DMS79 treated with DMSO at 0.1 percent for 48 hours (cell line): Measurements from ENCODE around the gene ANO9.
"Not testable (repeated sequence)": the region's sequence is repeated elsewhere in the genome, so short reads cannot be mapped to it uniquely, and the experiment has no call there.

Experiments used
- DNase-seq: peaks from one replicate; lab custom pipeline; 2025; lab: John Stamatoyannopoulos, UW

The ANO9 gene

GRCh38 chr11:415640-416041, 26.2 kb downstream of the ANO9 start:
- DNase-seq, result no peak

- DNase-seq, result no peak
Observed at GRCh38 chr11:414318-414857, 27.4 kb downstream of the ANO9 start.

GRCh38 chr11:413120-414081, 28.4 kb downstream of the ANO9 start:
- peak; percentile 24 for DNase-seq

GRCh38 chr11:412641-413119, 29.1 kb downstream of the ANO9 start:
- no peak for DNase-seq

GRCh38 chr11:411520-411919, 30.3 kb downstream of the ANO9 start:
- DNase-seq, result not testable (repeated sequence)

- DNase-seq, result not testable (repeated sequence)
Observed at GRCh38 chr11:410711-411110, 31.1 kb downstream of the ANO9 start.

- no peak for DNase-seq
Observed at GRCh38 chr11:409600-410483, 32.0 kb downstream of the ANO9 start.

- DNase-seq, result no peak
Observed at GRCh38 chr11:409008-409599, 32.7 kb downstream of the ANO9 start.

- no peak for DNase-seq
Observed at GRCh38 chr11:408154-409007, 33.4 kb downstream of the ANO9 start.

GRCh38 chr11:407651-408123, 34.1 kb downstream of the ANO9 start:
- DNase-seq, result no peak

GRCh38 chr11:406796-407650, 34.8 kb downstream of the ANO9 start:
- DNase-seq, result no peak

- no peak for DNase-seq
Observed at GRCh38 chr11:405954-406795, 35.6 kb downstream of the ANO9 start.

- no peak for DNase-seq
Observed at GRCh38 chr11:405323-405953, 36.4 kb downstream of the ANO9 start.

- no peak for DNase-seq
Observed at GRCh38 chr11:404551-405264, 37.1 kb downstream of the ANO9 start.

- no peak for DNase-seq
Observed at GRCh38 chr11:403761-404431, 37.9 kb downstream of the ANO9 start.

- DNase-seq, result no peak
Observed at GRCh38 chr11:403021-403760, 38.6 kb downstream of the ANO9 start.
